Neural progenitor cell (in vitro differentiated cells): ENCODE results near the gene DNAJA4. TPM values are rescaled to one million over a fixed set of nuclear protein-coding genes. Genes with fewer than 3 reads are reported as not detected.
A peak's percentile ranks its signal among the peaks of the same experiment; 100 is the strongest.

Experiments used
- DNase-seq: peaks from one replicate; pipeline ENCODE4 v3.0.0-alpha.2; 2016; ENCODE audit warnings: low spot score
- H2AFZ ChIP-seq: fragments of 200-600 bp; sonication (generic); replicated peaks from 2 replicates; pipeline ENCODE4 v1.6.1; 2016; ENCODE audit warnings: antibody characterized with exemption
- H3F3A ChIP-seq: fragments of 200-600 bp; sonication (generic); 2 replicates; pipeline ENCODE4 v1.6.1; 2016; ENCODE audit warnings: antibody characterized with exemption, low read depth
- H3K27ac ChIP-seq: fragments of 200-600 bp; sonication (generic); 2 replicates; pipeline ENCODE4 v1.5.1; 2016; ENCODE audit warnings: mild to moderate bottlenecking
- H3K27me3 ChIP-seq: fragments of 200-600 bp; sonication (generic); 2 replicates; pipeline ENCODE4 v1.6.1; 2016; ENCODE audit warnings: mild to moderate bottlenecking, moderate library complexity
- H3K36me3 ChIP-seq: fragments of 200-600 bp; sonication (generic); 2 replicates; pipeline ENCODE4 v1.5.1; 2016
- H3K4me1 ChIP-seq: fragments of 200-600 bp; sonication (generic); 2 replicates; pipeline ENCODE4 v1.6.1; 2016; ENCODE audit warnings: mixed run types
- H3K4me2 ChIP-seq: fragments of 200-600 bp; sonication (generic); 2 replicates; pipeline ENCODE4 v1.6.1; 2016
- H3K4me3 ChIP-seq: fragments of 200-600 bp; sonication (generic); 2 replicates; pipeline ENCODE4 v1.5.1; 2016
- H3K79me2 ChIP-seq: fragments of 200-600 bp; sonication (generic); 2 replicates; pipeline ENCODE4 v1.6.1; 2016; ENCODE audit warnings: low read depth
- H3K9ac ChIP-seq: fragments of 200-600 bp; sonication (generic); 2 replicates; pipeline ENCODE4 v1.6.1; 2016
- H3K9me3 ChIP-seq: fragments of 200-600 bp; sonication (generic); 2 replicates; pipeline ENCODE4 v1.5.1; 2016; ENCODE audit warnings: low read depth
- H4K20me1 ChIP-seq: fragments of 200-600 bp; sonication (generic); 2 replicates; pipeline ENCODE4 v1.6.1; 2016; ENCODE audit warnings: low read depth
- H3K27ac Mint-ChIP-seq: 3 replicates; pipeline ENCODE4 v1.8.0; 2021; ENCODE audit warnings: mixed read lengths
- H3K27me3 Mint-ChIP-seq: 2 replicates; pipeline ENCODE4 v1.8.0; 2022; ENCODE audit warnings: low read depth, mild to moderate bottlenecking, inconsistent platforms, moderate library complexity, mixed read lengths; ENCODE audit not compliant: insufficient read depth
- H3K36me3 Mint-ChIP-seq: 3 replicates; pipeline ENCODE4 v1.8.0; 2021; ENCODE audit warnings: mixed read lengths
- H3K4me1 Mint-ChIP-seq: 3 replicates; pipeline ENCODE4 v1.8.0; 2021; ENCODE audit warnings: mixed read lengths
- H3K4me3 Mint-ChIP-seq: 3 replicates; pipeline ENCODE4 v1.8.0; 2021; ENCODE audit warnings: mild to moderate bottlenecking, moderate library complexity, mixed read lengths
- H3K9me3 Mint-ChIP-seq: 3 replicates; pipeline ENCODE4 v1.8.0; 2020; ENCODE audit warnings: mixed read lengths
- EZH2 ChIP-seq: fragments of 200-600 bp; sonication (generic); IDR thresholded peaks from 2 replicates; pipeline ENCODE4 v1.6.1; 2017; ENCODE audit warnings: antibody characterized with exemption, mild to moderate bottlenecking, moderate library complexity
- EZH2phosphoT487 ChIP-seq: fragments of 200-600 bp; sonication (generic); IDR thresholded peaks from 2 replicates; pipeline ENCODE4 v1.6.1; 2017; ENCODE audit warnings: antibody characterized with exemption
- total RNA-seq: library from RNA; depleted of rRNA; stranded (reverse); fragments of >200 nt; gene quantifications from 2 replicates; pipeline ENCODE4 v1.2.3, GENCODE V29; 2015; ENCODE audit warnings: low replicate concordance
- TF ChIP-seq, protein P1 (sequence below): fragments of 200-600 bp; sonication (generic); IDR thresholded peaks from 2 replicates; pipeline ENCODE4 v1.5.1; 2017; ENCODE audit warnings: antibody characterized with exemption, mild to moderate bottlenecking

DNAJA4 gene
- total RNA-seq, 1 donor from 2014 or later: not detected

DNA sequence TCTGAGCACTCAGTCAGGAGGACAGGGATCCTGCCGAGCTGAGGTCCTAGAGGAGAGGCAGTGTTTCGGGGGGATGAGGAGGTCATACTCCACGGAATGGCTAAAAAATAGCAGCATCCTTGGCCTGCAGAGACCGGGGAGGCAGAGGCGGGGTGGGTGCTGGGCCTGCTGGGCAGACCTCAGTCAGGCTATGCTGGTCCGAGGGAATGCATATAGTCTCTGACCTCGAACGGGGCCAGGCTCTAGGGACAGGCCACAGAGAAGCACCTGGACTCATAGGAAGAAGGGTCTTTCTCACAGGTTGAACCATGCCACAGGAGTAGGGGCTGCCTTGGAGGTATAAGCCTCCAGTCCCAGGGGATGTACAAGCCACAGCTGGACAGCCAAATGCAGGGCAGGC, 49.0 kb downstream of the DNAJA4 start:
- Histone ChIP-seq H3K9ac (no peak overlapping the region), H3K4me1 (peaks cover 44% of the 10 kb centered on the region), H3K36me3 (no peaks in the 10 kb centered on the region), H3K27ac (peak overlapping the region; percentile 38), H4K20me1 (no peaks in the 10 kb centered on the region), H2AFZ (no peak overlapping the region), H3K4me2 (peak overlapping the region; percentile 64), H3K4me3 (no peak overlapping the region), H3K27me3 (no peaks in the 10 kb centered on the region), H3F3A (peaks cover 24% of the 10 kb centered on the region), H3K9me3 (no peaks in the 10 kb centered on the region), H3K79me2 (no peaks in the 10 kb centered on the region)
- Mint-ChIP-seq H3K27ac (peak overlapping the region; percentile 96), H3K36me3 (no peaks in the 10 kb centered on the region), H3K4me3 (peak overlapping the region; percentile 4), H3K9me3 (no peaks in the 10 kb centered on the region), H3K4me1 (peaks cover 53% of the 10 kb centered on the region), H3K27me3 (peaks cover 11% of the 10 kb centered on the region)
- TF ChIP-seq, protein P1, sequence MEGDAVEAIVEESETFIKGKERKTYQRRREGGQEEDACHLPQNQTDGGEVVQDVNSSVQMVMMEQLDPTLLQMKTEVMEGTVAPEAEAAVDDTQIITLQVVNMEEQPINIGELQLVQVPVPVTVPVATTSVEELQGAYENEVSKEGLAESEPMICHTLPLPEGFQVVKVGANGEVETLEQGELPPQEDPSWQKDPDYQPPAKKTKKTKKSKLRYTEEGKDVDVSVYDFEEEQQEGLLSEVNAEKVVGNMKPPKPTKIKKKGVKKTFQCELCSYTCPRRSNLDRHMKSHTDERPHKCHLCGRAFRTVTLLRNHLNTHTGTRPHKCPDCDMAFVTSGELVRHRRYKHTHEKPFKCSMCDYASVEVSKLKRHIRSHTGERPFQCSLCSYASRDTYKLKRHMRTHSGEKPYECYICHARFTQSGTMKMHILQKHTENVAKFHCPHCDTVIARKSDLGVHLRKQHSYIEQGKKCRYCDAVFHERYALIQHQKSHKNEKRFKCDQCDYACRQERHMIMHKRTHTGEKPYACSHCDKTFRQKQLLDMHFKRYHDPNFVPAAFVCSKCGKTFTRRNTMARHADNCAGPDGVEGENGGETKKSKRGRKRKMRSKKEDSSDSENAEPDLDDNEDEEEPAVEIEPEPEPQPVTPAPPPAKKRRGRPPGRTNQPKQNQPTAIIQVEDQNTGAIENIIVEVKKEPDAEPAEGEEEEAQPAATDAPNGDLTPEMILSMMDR: no peak
- TF ChIP-seq EZH2 (no peak), EZH2phosphoT487 (no peak)
- no peak for DNase-seq

DNA sequence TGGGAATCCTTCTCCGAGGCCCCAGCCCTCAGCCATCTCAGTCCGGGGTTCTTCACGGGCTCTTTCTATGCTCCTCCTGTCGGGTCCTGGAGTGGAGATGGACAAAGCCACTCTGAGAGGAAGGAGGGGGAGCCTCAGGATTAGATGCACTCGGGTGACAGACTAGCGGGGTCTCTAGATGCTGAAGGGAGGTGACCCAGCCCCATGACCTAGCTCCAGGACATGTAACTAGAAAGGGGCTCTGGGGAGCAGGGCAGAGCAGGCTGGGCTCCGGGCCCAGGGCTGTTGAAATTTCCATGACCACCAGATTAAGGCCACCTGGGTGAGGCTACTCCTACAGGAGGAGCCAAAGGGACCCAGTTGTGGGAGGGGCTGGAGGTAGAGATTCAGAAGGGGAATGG, 49.8 kb downstream of the DNAJA4 start:
- Histone ChIP-seq H3K36me3 (no peaks in the 10 kb centered on the region), H3F3A (peaks cover 24% of the 10 kb centered on the region), H3K4me1 (peaks cover 44% of the 10 kb centered on the region), H3K9me3 (no peaks in the 10 kb centered on the region), H3K4me2 (peak overlapping the region; percentile 64), H2AFZ (peak overlapping the region; percentile 40), H3K27me3 (no peaks in the 10 kb centered on the region), H3K9ac (no peak overlapping the region), H4K20me1 (no peaks in the 10 kb centered on the region), H3K4me3 (no peak overlapping the region), H3K27ac (no peak overlapping the region), H3K79me2 (no peaks in the 10 kb centered on the region)
- DNase-seq: no peak
- H3K9me3 Mint-ChIP-seq: no peaks in the 10 kb centered on the region
- no peaks in the 10 kb centered on the region for H3K36me3 Mint-ChIP-seq
- H3K4me1 Mint-ChIP-seq: peaks cover 50% of the 10 kb centered on the region
- peak overlapping the region; percentile 15 for H3K4me3 Mint-ChIP-seq
- peak overlapping the region; percentile 76 for H3K27ac Mint-ChIP-seq
- H3K27me3 Mint-ChIP-seq: peaks cover 11% of the 10 kb centered on the region
- TF ChIP-seq EZH2: no peak
- TF ChIP-seq, protein P1: no peak

DNA sequence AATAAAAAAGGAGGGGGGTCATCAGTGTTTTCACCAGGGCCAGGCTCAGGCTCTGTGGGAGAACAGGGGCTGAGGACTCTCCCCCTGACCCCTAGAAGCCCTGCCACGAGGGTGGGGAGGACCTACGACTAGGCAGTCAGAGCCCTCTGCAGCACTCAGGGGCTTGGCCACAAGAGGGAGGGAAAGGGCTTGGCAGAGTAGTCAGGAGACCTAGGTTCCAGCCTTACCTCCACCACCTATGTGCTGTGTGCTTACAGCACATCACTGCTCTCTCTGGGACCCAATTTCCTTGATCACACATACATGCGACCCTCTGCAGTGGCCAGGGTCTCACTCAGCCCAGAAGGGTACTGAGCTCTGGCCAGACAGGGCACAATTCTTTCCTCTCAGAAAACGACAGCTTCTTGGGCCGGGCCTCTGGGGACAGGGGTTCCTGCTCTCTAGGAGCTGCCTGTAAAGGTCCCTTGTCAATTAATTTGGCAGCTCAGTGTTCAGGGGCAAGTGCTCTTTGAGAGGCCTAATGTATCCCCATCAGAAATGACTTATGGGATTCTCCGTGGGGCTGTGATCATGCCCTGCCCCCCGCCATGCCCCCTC, 51.4 kb downstream of the DNAJA4 start:
- peak overlapping the region; percentile 99 for H3K27ac Mint-ChIP-seq
- H3K4me3 ChIP-seq: no peak overlapping the region
- peaks cover 24% of the 10 kb centered on the region for H3F3A ChIP-seq
- H2AFZ ChIP-seq: peak overlapping the region; percentile 57
- H3K9me3 ChIP-seq: no peaks in the 10 kb centered on the region
- no peaks in the 10 kb centered on the region for H3K27me3 ChIP-seq
- H3K27ac ChIP-seq: peak overlapping the region; percentile 78
- H3K9me3 Mint-ChIP-seq: no peaks in the 10 kb centered on the region
- DNase-seq: peak; percentile 83
- no peaks in the 10 kb centered on the region for H3K79me2 ChIP-seq
- no peaks in the 10 kb centered on the region for H3K36me3 ChIP-seq
- H3K27me3 Mint-ChIP-seq: peaks cover 11% of the 10 kb centered on the region
- no peak overlapping the region for H3K4me3 Mint-ChIP-seq
- H4K20me1 ChIP-seq: no peaks in the 10 kb centered on the region
- no peak overlapping the region for H3K9ac ChIP-seq
- peaks cover 44% of the 10 kb centered on the region for H3K4me1 ChIP-seq
- no peaks in the 10 kb centered on the region for H3K36me3 Mint-ChIP-seq
- peak overlapping the region; percentile 1 for H3K4me2 ChIP-seq
- peaks cover 58% of the 10 kb centered on the region for H3K4me1 Mint-ChIP-seq
- TF ChIP-seq, protein P1: peak; percentile 56
- no peak for TF ChIP-seq EZH2phosphoT487
